GM10266 (cell line): ENCODE data around the gene AFF2.

Experiments used
- DNase-seq: peaks from one replicate; pipeline ENCODE4 v3.0.0; 2012; ENCODE audit errors: extremely low spot score
- TF ChIP-seq, protein P1 (sequence below): IDR thresholded peaks from 2 replicates; pipeline ENCODE4 v1.5.1; 2012; ENCODE audit warnings: mild to moderate bottlenecking, low read depth; ENCODE audit not compliant: control insufficient read depth, insufficient read depth; ENCODE audit errors: missing control alignments

AFF2 gene

GRCh38 chrX:149032449-149032848, 532.0 kb downstream of the AFF2 start:
- TF ChIP-seq, protein P1, sequence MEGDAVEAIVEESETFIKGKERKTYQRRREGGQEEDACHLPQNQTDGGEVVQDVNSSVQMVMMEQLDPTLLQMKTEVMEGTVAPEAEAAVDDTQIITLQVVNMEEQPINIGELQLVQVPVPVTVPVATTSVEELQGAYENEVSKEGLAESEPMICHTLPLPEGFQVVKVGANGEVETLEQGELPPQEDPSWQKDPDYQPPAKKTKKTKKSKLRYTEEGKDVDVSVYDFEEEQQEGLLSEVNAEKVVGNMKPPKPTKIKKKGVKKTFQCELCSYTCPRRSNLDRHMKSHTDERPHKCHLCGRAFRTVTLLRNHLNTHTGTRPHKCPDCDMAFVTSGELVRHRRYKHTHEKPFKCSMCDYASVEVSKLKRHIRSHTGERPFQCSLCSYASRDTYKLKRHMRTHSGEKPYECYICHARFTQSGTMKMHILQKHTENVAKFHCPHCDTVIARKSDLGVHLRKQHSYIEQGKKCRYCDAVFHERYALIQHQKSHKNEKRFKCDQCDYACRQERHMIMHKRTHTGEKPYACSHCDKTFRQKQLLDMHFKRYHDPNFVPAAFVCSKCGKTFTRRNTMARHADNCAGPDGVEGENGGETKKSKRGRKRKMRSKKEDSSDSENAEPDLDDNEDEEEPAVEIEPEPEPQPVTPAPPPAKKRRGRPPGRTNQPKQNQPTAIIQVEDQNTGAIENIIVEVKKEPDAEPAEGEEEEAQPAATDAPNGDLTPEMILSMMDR = no peak

GRCh38 chrX:149036086-149036485, 535.7 kb downstream of the AFF2 start:
- no peak for DNase-seq
- TF ChIP-seq, protein P1 = no peak

More at GRCh38 chrX:149032449-149032848, 532.0 kb downstream of the AFF2 start:
- DNase-seq = no peak

DNA sequence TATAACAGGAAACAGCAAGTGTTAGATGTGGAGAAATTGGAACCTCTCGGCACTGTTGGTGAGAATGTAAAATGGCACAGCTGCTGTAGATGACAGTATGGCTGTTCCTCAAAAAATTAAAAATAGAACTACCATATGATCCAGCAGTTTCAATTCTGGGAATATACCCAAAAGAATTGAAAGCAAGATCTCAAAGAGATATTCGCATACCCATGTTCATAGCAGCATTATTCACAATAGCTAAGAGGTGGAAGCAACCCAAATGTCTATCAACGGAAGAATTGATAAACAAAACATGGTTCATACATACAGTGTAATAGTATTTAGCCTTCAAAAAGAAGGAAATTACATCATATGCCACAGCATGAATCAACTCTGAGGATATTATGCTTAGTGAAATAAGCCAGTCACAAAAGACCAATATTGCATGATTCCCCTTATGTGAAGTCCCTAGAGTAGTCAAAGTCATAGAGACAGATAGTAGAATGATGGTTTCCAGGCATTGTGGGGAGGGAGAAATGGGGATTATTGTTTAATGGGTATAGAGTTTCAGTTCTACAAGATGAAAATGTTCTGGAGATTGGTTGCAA, 537.0 kb downstream of the AFF2 start:
- TF ChIP-seq, protein P1 = no peak
- no peak for DNase-seq

GRCh38 chrX:149039057-149039456, 538.6 kb downstream of the AFF2 start:
- TF ChIP-seq, protein P1 = no peak
- no peak for DNase-seq

DNA sequence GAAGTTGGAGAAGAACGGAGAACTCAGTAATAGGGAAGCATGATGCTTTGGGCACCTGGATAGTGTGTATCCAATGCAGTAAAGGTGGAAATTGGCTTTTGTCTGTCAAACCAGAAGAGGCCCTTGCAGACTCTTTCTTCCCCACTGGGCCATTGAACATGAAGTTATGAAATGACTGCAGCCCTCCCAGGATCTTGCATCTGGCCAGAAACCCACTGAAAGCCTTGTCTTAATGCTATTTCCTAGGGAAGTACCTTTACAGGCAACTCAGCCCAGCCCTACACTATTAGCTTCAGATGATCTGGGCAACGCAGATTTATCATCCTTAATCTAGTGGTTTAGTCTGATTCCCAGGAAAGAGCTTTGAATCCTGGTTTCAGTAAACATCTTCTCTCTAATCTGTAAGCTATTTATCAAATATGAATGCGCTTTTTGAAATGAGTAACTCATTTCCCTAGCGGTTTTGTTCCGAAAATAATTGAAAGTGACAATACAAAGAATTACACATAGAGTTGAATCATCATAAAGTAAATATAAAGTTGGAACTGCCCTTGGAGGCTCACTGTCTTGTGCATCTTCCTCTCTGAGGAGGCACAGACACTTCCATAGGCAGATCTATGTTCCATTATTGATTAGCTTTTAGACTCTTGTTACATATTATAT, 540.6 kb downstream of the AFF2 start:
- TF ChIP-seq, protein P1 = no peak
- no peak for DNase-seq

DNA sequence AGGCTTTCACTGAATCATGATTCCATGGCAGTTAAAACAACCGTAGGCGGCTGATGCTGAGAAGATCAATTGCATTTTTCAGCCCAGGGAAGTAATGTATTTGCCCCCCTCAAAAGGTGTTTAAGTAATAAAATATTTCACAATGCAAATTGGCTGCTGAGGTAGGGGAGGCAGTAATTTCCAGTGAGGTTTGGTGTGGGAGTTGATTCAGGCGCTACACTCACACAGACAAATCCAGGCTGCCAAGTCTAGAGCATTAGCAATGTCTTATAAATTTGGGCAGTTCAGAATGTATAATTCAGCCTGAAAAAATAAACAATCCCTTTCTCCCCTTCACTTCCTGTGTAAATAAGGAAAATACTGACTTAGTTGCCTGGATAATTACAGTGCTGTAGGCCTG, 543.0 kb downstream of the AFF2 start:
- TF ChIP-seq, protein P1 = no peak
- DNase-seq = no peak

- DNase-seq = no peak
- TF ChIP-seq, protein P1 = no peak
These were observed 544.1 kb downstream of the AFF2 start for GRCh38 chrX:149044471-149044870.
